GM19193 (cell line): Measurements from ENCODE around the gene NEK3.

Experiments
- POLR2A ChIP-seq: IDR thresholded peaks from 4 replicates; pipeline ENCODE4 v1.6.1; 2011; ENCODE audit not compliant: insufficient read depth, insufficient read length; ENCODE audit errors: extremely low read depth

The NEK3 gene

DNA sequence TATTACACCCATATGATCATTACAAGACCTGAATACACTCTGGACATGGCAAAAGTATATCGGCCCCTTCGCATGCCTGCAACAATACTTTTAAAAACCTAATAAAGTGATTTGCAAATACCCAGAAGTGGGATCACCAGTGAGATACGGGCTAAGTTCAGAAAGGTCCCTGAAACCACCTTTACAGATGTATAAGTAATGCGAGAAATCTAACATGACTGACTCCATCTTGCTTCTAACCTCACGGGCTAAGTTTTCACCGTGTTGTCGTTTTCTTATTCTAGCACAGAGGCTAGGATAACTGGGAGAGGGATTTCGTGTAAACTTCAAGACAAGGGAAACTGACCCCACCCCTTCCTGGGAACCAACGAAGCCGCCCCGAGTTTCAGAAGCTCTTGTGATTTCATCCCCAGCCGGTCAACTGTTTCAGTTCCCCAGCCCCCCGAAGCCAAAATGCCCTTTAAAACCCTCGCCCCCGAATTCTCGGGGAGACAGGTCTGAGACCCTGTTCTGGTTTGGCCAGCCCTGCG lies 703 bp downstream of the NEK3 start:
- TF ChIP-seq POLR2A, result no peak

GRCh38 chr13:52156724-52157261 lies 2.6 kb downstream of the NEK3 start:
- TF ChIP-seq POLR2A, result no peak

DNA sequence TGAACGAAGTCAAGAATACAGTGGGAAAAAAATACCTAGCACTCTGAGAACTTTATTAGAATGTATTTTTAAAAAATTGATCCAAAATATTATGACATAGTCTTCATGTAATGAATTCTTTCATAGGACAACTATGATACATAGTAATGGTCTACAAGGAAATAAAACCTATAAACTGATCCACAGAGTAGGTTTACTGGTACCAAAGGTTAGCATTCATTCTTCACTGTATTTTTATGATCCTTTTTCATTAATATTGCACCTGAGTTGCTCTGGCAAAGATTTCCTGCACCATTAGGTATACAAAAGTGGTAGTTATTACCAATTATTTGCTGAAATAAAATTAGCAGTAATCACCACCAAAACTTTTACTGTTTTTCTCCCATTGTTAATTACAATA lies 4.2 kb downstream of the NEK3 start:
- no peak for TF ChIP-seq POLR2A

GRCh38 chr13:52147225-52147624 lies 12.2 kb downstream of the NEK3 start:
- no peak for TF ChIP-seq POLR2A

DNA sequence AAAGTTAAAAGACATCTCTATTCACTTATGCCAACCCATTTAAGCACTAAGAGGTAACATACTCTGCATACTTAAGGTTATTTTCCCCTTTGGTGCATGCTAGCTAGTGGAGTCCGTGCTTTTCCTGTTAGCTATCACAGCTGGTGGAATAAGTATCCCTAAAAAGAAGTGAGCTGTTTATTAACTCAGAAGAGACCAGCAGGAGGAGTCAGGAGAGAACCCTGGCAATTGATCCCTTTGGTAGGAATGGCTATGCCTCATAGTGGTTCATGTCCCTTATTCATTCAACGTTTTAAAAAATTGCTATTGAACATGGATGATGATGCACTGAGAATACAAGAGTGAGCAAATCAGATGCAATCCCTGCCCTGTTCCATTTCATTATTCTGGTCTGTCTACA lies 18.1 kb downstream of the NEK3 start:
- no peak for TF ChIP-seq POLR2A

DNA sequence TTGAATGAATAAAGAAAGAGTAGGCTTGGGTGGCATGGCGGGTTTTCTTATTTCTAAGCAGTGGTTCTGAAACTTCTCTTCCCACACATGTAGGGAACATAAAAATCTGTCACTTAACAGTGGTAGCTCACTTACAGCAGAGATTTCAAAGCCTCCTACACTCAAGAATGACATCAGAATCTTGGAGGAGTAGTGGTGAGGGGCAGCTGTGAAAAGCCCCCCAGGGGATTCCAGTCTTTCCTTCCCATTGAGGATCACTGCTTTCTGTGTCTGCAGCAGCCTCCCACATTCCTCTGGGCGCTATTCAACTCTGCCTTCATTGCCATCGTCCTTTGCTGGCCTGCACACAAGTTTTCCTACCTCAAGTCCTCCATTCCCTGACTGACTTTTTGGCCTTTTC lies 21.9 kb downstream of the NEK3 start:
- no peak for TF ChIP-seq POLR2A

- TF ChIP-seq POLR2A, result no peak
Measured at GRCh38 chr13:52136763-52137162, 22.6 kb downstream of the NEK3 start.

GRCh38 chr13:52130641-52131040 lies 28.8 kb downstream of the NEK3 start:
- no peak for TF ChIP-seq POLR2A

GRCh38 chr13:52128714-52129700 lies 30.4 kb downstream of the NEK3 start, which contains the start of gene NEK5:
Gene NEK5 (minus strand): TSS chr13:52129073. CDS start chr13:52127482, 1,591 bp downstream.
- TF ChIP-seq POLR2A, result no peak

GRCh38 chr13:52127783-52128702 lies 31.4 kb downstream of the NEK3 start:
- no peak for TF ChIP-seq POLR2A

DNA sequence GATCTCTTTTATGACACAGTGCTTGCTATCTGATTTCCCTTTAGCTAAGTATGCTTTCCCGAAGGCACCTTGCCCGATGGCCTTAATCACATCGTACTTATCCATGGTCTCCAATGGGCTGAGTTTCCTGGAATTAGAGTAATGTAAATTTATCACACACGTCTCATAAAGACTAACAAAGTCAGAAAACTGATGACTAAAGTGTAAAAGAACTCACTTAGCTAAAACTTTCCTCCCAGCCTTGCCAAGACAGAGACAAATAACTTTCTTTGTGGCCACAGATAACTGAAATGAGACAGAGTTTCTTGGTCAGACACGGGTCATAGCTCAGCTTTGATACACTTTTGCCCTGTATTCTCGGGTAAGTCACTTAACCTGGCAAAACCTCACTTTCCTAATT lies 32.0 kb downstream of the NEK3 start:
- TF ChIP-seq POLR2A, result no peak

- no peak for TF ChIP-seq POLR2A
Measured at GRCh38 chr13:52125547-52125946, 33.9 kb downstream of the NEK3 start.

GRCh38 chr13:52118595-52118994 lies 40.8 kb downstream of the NEK3 start:
- no peak for TF ChIP-seq POLR2A

GRCh38 chr13:52118095-52118494 lies 41.3 kb downstream of the NEK3 start:
- no peak for TF ChIP-seq POLR2A

GRCh38 chr13:52112591-52112990 lies 46.8 kb downstream of the NEK3 start:
- TF ChIP-seq POLR2A, result no peak
